Vagina (tissue), 2 donors: ENCODE data around the gene AMOTL2.

Experiments
- POLR2A ChIP-seq, 2 donors: fragments of 450-650 bp; IDR thresholded peaks; one replicate each; pipeline ENCODE4 v1.6.1; 2017; ENCODE audit warnings: antibody characterized with exemption in 2 of 2, mild to moderate bottlenecking in 2 of 2, moderate library complexity in 2 of 2
- POLR2AphosphoS5 ChIP-seq, 2 donors: sonication (generic); formaldehyde crosslinking; IDR thresholded peaks; one replicate each; pipeline ENCODE4 v1.9.0; 2017; ENCODE audit warnings: antibody characterized with exemption in 2 of 2, mild to moderate bottlenecking in 2 of 2, low read depth in 1 of 2; ENCODE audit not compliant: insufficient read depth in 1 of 2
- TF ChIP-seq, protein P1 (sequence below), 3 experiments: fragments of 450-650 bp in 2 of 3; fragments of 200-600 bp in 1 of 3; sonication (generic) in 1 of 3; IDR thresholded peaks; one replicate each; pipeline ENCODE4 v1.5.1; 2017 to 2019; ENCODE audit warnings: antibody characterized with exemption in 3 of 3, mild to moderate bottlenecking in 2 of 3, moderate library complexity in 2 of 3

DNA sequence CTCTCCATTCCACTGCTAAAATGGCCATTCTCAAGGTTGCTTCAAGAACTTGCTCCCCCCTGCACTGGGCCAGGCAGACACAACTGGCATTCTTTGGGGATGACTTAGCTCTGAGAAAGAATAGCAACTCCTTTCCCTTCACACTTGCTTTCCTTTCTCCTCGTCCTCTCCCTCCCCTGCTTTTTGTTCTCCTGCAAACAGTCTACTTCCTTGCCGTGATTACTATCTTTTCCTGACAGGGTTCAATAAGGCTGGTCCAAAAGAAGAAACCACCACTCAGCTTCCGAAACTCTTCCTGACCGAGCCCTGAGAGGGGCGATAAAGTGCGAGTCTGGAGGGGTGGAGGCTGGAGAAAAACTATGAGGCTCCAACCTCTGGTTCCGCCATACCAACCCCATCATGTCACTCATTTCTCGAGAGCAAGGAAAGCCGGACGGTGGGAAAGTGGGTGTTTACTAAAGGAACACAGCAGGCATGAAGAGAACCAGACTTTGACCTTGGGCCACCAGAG lies 5.0 kb downstream of the AMOTL2 start:
- TF ChIP-seq, protein P1, sequence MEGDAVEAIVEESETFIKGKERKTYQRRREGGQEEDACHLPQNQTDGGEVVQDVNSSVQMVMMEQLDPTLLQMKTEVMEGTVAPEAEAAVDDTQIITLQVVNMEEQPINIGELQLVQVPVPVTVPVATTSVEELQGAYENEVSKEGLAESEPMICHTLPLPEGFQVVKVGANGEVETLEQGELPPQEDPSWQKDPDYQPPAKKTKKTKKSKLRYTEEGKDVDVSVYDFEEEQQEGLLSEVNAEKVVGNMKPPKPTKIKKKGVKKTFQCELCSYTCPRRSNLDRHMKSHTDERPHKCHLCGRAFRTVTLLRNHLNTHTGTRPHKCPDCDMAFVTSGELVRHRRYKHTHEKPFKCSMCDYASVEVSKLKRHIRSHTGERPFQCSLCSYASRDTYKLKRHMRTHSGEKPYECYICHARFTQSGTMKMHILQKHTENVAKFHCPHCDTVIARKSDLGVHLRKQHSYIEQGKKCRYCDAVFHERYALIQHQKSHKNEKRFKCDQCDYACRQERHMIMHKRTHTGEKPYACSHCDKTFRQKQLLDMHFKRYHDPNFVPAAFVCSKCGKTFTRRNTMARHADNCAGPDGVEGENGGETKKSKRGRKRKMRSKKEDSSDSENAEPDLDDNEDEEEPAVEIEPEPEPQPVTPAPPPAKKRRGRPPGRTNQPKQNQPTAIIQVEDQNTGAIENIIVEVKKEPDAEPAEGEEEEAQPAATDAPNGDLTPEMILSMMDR (IDR thresholded peaks at IDR 0.05) = no peak
- no peak for TF ChIP-seq POLR2AphosphoS5 (IDR thresholded peaks at IDR 0.05; ENCODE audit: insufficient read depth in 1 of 2, low read depth in 1 of 2)
- no peak for TF ChIP-seq POLR2A (IDR thresholded peaks at IDR 0.05)
